Measurements from ENCODE around the gene TMEM223. TPM values are rescaled to one million over a fixed set of nuclear protein-coding genes. Genes with fewer than 3 reads are reported as not detected.

The TMEM223 gene
- total RNA-seq, 1 donor: 14.7 TPM

DNA sequence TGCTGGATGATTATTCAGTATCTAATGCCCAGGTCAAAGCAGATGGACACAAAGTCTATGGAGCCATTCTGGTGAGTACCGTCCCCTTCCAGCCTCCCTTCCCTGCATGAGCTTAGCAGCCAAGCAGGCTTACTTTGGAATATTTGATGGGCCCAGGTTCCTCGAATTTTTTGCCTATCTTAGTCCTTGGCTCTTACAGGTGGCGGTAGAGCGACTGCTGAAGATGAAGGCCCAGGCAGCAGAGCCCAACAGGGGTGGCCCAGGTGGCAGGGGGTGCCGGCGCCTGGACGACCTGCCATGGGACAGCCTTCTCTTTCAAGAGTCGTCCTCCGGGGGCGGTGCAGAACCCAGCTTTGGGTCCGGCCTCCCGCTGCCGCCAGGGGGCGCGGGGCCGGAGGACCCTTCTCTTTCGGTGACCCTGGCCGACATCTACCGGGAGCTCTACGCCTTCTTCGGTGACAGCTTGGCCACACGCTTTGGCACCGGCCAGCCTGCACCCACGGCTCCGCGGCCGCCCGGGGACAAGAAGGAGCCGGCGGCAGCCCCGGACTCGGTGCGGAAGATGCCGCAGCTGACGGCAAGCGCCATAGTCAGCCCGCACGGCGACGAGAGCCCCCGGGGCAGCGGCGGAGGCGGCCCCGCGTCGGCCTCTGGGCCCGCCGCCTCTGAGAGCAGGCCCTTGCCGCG, 5.3 kb downstream of the TMEM223 start:
- TF ChIP-seq, protein P1, sequence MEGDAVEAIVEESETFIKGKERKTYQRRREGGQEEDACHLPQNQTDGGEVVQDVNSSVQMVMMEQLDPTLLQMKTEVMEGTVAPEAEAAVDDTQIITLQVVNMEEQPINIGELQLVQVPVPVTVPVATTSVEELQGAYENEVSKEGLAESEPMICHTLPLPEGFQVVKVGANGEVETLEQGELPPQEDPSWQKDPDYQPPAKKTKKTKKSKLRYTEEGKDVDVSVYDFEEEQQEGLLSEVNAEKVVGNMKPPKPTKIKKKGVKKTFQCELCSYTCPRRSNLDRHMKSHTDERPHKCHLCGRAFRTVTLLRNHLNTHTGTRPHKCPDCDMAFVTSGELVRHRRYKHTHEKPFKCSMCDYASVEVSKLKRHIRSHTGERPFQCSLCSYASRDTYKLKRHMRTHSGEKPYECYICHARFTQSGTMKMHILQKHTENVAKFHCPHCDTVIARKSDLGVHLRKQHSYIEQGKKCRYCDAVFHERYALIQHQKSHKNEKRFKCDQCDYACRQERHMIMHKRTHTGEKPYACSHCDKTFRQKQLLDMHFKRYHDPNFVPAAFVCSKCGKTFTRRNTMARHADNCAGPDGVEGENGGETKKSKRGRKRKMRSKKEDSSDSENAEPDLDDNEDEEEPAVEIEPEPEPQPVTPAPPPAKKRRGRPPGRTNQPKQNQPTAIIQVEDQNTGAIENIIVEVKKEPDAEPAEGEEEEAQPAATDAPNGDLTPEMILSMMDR (IDR thresholded peaks at IDR 0.05; ENCODE audit: insufficient read depth, low read depth, low read length): peak; percentile 99
- peak overlapping the region; percentile 97 for H3K4me3 ChIP-seq (ENCODE audit: low read depth, low read length)
- peak; percentile 84 for DNase-seq (ENCODE audit: low read depth)

DNA sequence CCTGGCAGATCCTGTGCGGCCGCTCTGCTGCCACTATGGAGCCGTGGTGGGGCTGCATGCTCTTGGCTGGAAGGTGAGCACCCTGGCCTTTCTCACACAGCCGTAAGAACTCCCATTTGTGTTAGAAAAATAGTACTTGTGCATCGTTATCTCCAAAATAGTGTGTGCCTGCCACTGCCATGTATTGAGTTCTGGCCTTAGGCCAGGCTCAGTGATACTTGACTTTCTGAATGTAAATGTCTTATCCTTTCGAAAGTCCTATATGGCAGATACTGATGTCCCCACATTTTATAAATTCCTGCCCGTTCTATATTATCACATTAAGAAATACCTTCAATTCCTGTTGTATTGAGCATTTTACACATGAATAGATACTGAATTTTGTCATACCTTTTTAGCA, 9.1 kb downstream of the TMEM223 start:
- H3K4me3 ChIP-seq (ENCODE audit: low read depth, low read length): no peak overlapping the region
- TF ChIP-seq, protein P1 (IDR thresholded peaks at IDR 0.05; ENCODE audit: insufficient read depth, low read depth, low read length): no peak
- DNase-seq (ENCODE audit: low read depth): no peak

DNA sequence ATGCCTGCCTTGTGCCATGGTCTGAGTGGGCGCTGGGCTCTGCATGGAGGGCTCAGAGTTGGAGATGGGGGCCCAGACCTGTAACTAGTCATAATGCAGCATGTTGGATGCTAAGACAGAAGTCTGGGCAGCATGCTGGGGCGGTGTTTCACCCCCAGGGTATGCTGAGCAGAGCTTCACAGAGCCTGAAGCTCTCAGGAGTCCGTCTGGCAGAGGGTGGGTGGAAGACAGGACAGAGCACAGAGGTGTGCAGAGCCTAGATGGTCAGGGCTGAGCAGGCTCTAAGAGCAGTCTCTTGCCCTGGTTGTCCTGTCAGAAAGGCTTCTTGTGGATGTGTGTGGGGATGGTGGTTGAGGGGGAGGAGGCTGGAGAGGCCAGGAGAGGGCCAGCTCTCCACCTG, 13.4 kb downstream of the TMEM223 start:
- TF ChIP-seq, protein P1 (IDR thresholded peaks at IDR 0.05; ENCODE audit: insufficient read depth, low read depth, low read length): no peak
- no peak for DNase-seq (ENCODE audit: low read depth)
- no peak overlapping the region for H3K4me3 ChIP-seq (ENCODE audit: low read depth, low read length)

DNA sequence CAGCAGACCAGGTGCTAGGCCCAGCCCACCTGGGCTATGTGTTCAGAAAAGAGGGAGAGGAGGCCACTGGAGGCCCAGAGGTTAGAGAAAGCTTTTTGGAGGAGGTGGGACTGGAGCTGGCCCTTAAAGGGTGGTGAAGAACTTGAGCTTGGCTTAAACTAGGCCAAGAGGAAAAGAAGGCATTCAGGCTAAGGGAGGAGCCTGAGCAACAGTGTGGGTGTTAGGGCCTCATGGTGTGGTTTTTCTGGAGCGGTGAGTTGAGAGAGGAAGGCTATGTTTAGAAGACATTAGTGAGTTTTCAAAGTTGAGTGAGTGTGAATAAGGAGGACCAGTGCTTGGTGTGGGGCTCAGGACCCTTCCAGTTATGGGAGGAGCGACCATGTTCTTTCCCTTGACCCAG, 14.4 kb downstream of the TMEM223 start:
- H3K4me3 ChIP-seq (ENCODE audit: low read depth, low read length): no peak overlapping the region
- no peak for DNase-seq (ENCODE audit: low read depth)
- TF ChIP-seq, protein P1 (IDR thresholded peaks at IDR 0.05; ENCODE audit: insufficient read depth, low read depth, low read length): no peak

DNA sequence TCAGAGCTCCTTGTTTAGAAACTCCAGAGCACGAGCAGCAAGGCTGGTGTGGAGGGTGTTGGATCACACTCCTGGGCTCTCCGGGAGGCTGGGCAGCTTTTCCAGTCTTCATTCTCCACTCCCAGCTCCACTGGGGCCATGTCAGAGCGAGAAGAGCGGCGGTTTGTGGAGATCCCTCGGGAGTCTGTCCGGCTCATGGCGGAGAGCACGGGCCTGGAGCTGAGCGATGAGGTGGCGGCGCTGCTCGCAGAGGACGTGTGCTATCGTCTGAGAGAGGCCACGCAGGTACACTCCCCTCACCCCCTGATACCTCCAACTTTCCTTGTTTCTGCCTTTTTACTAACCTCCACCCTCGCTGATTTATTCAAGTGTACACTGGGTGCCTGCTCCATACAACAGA, 16.2 kb downstream of the TMEM223 start:
- TF ChIP-seq, protein P1 (IDR thresholded peaks at IDR 0.05; ENCODE audit: insufficient read depth, low read depth, low read length): no peak
- no peak overlapping the region for H3K4me3 ChIP-seq (ENCODE audit: low read depth, low read length)
- DNase-seq (ENCODE audit: low read depth): no peak

DNA sequence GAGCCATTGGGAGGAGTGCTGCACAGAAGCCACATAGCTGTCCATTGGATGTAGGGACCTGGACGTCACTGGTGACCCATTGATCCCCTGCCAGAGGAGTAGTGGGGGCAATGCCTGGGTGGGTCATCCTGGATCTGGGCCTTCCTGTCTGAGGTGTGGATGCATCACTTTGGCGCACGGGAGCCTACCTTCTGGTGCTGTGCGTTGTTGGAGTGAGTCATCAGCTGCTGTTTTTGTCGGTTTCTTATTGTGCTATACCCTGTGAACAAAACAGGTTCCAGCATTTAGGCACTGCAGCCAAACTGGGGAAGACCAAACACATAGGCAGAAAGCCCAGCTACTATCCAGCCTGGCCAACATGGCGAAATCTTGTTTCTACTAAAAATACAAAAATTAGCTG, 17.4 kb downstream of the TMEM223 start:
- H3K4me3 ChIP-seq (ENCODE audit: low read depth, low read length): no peak overlapping the region
- no peak for DNase-seq (ENCODE audit: low read depth)
- TF ChIP-seq, protein P1 (IDR thresholded peaks at IDR 0.05; ENCODE audit: insufficient read depth, low read depth, low read length): no peak

All from fibroblast of villous mesenchyme (primary cell).